ENCODE measurements around the gene MAP3K3.
"Not testable (repeated sequence)": the region's sequence is repeated elsewhere in the genome, so short reads cannot be mapped to it uniquely, and the experiment has no call there.

Gene MAP3K3

DNA sequence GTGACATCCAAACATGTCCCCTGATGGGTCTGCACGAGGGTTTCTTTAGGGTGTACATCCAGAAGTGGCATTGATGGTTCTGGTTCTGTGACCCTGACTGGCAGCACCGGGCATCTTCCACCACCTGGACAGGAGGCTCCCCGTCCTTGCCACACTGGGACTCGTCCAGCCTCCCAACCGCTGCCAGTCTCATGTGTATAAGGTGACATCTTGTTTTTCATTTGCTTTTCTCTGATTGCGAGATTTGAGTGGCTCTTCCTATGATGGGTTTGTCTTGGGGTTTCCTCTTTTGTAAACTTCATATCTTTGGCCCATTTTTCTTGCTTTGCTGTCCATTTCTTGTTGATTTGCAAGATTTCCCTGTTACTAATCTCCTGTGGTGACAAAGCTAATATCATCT, 86.9 kb downstream of the MAP3K3 start:
- DNase-seq: no peak

- DNase-seq: no peak
Observed at GRCh38 chr17:63714550-63715277, 92.5 kb downstream of the MAP3K3 start.

DNA sequence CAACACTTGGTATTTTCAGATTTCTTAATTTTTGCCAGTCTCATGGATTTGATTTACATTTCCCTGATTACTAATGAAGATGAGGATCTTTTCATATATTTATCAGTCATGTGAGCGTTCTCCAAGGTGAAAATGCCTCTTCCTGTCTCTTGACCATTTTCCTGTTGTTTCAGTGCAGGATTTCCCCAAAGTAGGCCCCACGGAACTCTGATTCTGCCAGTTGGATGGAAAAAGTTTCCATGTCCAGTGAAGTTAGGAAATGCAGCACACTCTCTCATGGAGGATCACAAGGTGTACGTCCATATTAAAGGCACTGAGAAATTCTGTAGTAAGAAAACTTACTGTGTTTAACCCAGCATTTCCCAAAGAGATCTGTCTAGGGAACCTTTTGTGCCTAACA, 94.2 kb downstream of the MAP3K3 start:
- no peak for DNase-seq

DNA sequence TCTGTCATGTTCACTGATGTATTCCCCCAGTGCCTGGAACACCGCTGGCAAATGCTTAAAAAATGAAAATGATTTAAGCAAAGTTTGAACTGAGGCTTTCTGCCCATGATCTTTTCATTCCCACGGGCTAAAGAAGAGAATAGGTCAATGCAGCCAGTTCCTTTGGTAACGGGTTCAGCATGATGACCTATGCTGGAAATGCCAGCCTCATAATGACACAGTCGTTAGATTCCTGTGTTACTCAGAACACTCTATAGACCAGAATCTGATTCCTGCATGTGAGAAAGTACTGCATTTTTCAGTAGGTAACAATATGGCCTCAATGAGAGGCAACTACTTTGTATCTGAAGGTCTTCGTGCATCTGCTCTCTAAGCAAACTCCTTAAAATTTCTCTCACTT, 96.8 kb downstream of the MAP3K3 start:
- no peak for DNase-seq

DNA sequence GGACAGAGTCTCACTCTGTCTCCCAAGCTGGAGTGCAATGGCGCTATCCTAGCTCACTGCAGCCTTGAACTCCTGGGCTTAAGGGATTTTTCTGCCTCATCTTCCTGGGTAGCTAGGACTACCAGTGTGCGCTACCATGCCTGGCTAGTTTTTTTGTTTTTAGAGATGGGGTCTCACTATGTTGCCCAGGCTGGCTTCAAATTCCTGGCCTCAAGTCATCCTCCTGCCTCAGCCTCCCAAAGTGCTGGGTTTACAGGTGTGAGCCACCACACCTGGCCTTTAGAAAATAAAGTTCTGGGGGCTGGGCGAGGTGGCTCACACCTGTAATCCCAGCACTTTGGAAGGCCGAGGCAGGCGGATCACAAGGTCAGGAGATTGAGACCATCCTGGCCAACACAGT, 98.0 kb downstream of the MAP3K3 start:
- DNase-seq: not testable (repeated sequence)

GRCh38 chr17:63722403-63722802, 100.2 kb downstream of the MAP3K3 start:
- no peak for DNase-seq

DNA sequence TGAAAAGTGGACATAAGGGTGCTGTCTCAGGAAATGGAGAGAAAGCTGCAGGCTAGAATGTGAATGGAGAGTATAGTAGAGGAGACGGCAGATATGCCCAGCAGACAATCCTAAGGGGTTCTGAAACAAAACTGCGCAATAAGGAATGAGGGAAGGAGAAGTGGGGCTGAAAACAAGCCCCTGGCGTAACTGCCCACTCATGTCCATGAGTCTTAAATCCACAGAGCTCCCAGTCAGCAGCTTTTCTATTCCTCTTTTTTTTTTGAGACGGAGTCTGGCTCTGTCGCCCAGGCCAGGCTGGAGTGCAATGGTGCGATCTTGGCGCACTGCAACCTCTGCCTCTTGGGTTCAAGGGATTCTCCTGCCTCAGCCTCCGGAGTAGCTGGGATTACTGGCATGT, 113.5 kb downstream of the MAP3K3 start:
- no peak for DNase-seq

DNA sequence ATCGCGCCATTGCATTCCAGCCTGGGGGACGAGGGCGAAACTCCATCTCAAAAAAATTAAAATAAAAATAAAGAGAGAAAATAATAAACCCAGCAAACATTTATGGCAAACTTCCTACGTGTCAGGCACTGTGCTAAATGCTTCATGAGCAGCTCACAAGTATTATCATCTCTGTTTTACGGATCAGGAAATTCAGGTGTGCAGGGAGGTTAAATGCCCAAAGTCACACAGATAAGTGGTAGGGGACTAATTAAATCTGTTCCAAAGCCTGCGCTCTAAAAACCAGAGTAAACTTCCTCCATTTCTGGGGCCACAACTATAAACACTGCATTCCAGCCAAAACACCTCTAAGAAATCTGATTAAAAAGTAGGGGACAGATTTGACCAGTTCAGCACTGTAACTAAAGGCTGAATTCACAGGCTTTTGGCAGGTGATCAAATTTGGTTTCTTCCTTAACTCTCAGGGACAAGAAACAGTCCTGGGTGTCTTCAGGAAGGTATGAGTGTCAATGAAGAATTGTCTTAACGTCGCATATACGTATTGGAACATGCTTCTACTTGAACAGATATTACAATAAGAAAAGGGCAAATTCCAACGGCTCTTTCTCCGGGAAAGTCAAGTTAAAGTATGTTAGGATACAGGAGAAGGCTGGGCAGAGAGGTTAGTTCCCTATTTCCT, 118.4 kb downstream of the MAP3K3 start:
- DNase-seq: peak; percentile 4

GRCh38 chr17:63741143-63741407, 118.9 kb downstream of the MAP3K3 start:
- peak; percentile 35 for DNase-seq

- peak; percentile 98 for DNase-seq
Observed at GRCh38 chr17:63741408-63742173, 119.4 kb downstream of the MAP3K3 start, which contains the start of gene STRADA. STRADA (minus strand) TSS chr17:63741799; CDS start chr17:63728369, 13,430 bp downstream.

All from NCI-H146 (cell line).